Activated T-helper 2 cell treated with anti-CD3 and anti-CD28 coated beads, Interferon-gamma antibody, Interleukin-2, Interleukin-4, amounts not matched to agents 10 μg/mL and 5 μg/mL and 100 μg/mL, durations not matched to agents 14 hours and 24 hours and 36 hours (primary cell): ENCODE data around the gene CLEC20A. TPM values are rescaled to one million over a fixed set of nuclear protein-coding genes. Genes with fewer than 3 reads are reported as not detected.
"Not testable (repeated sequence)": the region's sequence is repeated elsewhere in the genome, so short reads cannot be mapped to it uniquely, and the experiment has no call there.

ENCODE experiments used
- DNase-seq: peaks from one replicate; pipeline ENCODE4 v3.0.0; 2021; ENCODE audit warnings: low spot score
- H3K27ac Mint-ChIP-seq: one replicate; pipeline ENCODE4 v1.8.0; 2021; ENCODE audit warnings: mixed read lengths
- H3K27me3 Mint-ChIP-seq: one replicate; pipeline ENCODE4 v1.8.0; 2021; ENCODE audit warnings: low read depth, mixed read lengths
- H3K36me3 Mint-ChIP-seq: one replicate; pipeline ENCODE4 v1.8.0; 2021; ENCODE audit warnings: low read depth, mixed read lengths
- H3K4me1 Mint-ChIP-seq: one replicate; pipeline ENCODE4 v1.8.0; 2021; ENCODE audit warnings: low read depth, mixed read lengths
- H3K4me3 Mint-ChIP-seq: one replicate; pipeline ENCODE4 v1.8.0; 2021; ENCODE audit warnings: low read depth, mild to moderate bottlenecking, moderate library complexity, mixed read lengths
- H3K9me3 Mint-ChIP-seq: one replicate; pipeline ENCODE4 v1.8.0; 2021; ENCODE audit warnings: mixed read lengths
- intact Hi-C: fragments of 100-400 bp; cut with micrococcal nuclease; formaldehyde crosslinking; loops from one replicate; pipeline ENCODE4 v1.15.1; 2023
- total RNA-seq: library from RNA; stranded (reverse); gene quantifications from 2 replicates; pipeline ENCODE4 v1.2.3, GENCODE V29; 2022

Gene CLEC20A
- total RNA-seq, 1 donor from 2014 or later, result not detected

- Mint-ChIP-seq H3K9me3 (no peaks in the 10 kb centered on the region), H3K27me3 (no peaks in the 10 kb centered on the region), H3K27ac (no peak overlapping the region), H3K4me3 (no peak overlapping the region), H3K4me1 (no peaks in the 10 kb centered on the region), H3K36me3 (no peaks in the 10 kb centered on the region)
- no peak for DNase-seq
- intact Hi-C loops, result no loop called here
These were observed 24.5 kb upstream of the CLEC20A start for GRCh38 chr1:178521241-178521640.

- no peaks in the 10 kb centered on the region for H3K27me3 Mint-ChIP-seq
- DNase-seq, result no peak
These were observed 24.0 kb upstream of the CLEC20A start for GRCh38 chr1:178520803-178521202.

GRCh38 chr1:178518894-178519293 lies 22.1 kb upstream of the CLEC20A start:
- no peaks in the 10 kb centered on the region for H3K4me1 Mint-ChIP-seq
- H3K4me3 Mint-ChIP-seq, result no peak overlapping the region
- no peaks in the 10 kb centered on the region for H3K27me3 Mint-ChIP-seq
- no peak for DNase-seq
- intact Hi-C loops, result no loop called here
- no peaks in the 10 kb centered on the region for H3K9me3 Mint-ChIP-seq
- no peak overlapping the region for H3K27ac Mint-ChIP-seq
- H3K36me3 Mint-ChIP-seq, result no peaks in the 10 kb centered on the region

More at GRCh38 chr1:178520803-178521202, 24.0 kb upstream of the CLEC20A start:
- Mint-ChIP-seq H3K36me3 (no peaks in the 10 kb centered on the region), H3K27ac (no peak overlapping the region), H3K4me1 (no peaks in the 10 kb centered on the region), H3K4me3 (no peak overlapping the region), H3K9me3 (no peaks in the 10 kb centered on the region)
- intact Hi-C loops, result no loop called here

GRCh38 chr1:178516110-178516509 lies 19.3 kb upstream of the CLEC20A start:
- no peak overlapping the region for H3K4me3 Mint-ChIP-seq
- DNase-seq, result no peak
- intact Hi-C loops, result no loop called here
- H3K9me3 Mint-ChIP-seq, result no peaks in the 10 kb centered on the region
- H3K27me3 Mint-ChIP-seq, result no peaks in the 10 kb centered on the region
- no peaks in the 10 kb centered on the region for H3K4me1 Mint-ChIP-seq
- H3K27ac Mint-ChIP-seq, result no peak overlapping the region
- no peaks in the 10 kb centered on the region for H3K36me3 Mint-ChIP-seq

- H3K4me3 Mint-ChIP-seq, result no peak overlapping the region
- H3K27ac Mint-ChIP-seq, result no peak overlapping the region
- no peaks in the 10 kb centered on the region for H3K27me3 Mint-ChIP-seq
- no peaks in the 10 kb centered on the region for H3K36me3 Mint-ChIP-seq
- no peaks in the 10 kb centered on the region for H3K9me3 Mint-ChIP-seq
- H3K4me1 Mint-ChIP-seq, result no peaks in the 10 kb centered on the region
- intact Hi-C loops, result no loop called here
- DNase-seq, result no peak
These were observed 16.7 kb upstream of the CLEC20A start for GRCh38 chr1:178513278-178513983.

GRCh38 chr1:178512566-178513277 lies 16.0 kb upstream of the CLEC20A start, which contains the start of gene TEX35:
TSS of gene TEX35 (plus strand) at chr1:178513109. CDS start at chr1:178513189, 80 bp downstream.
- no peak for DNase-seq
- Mint-ChIP-seq H3K27ac (no peak within 1 kb of the TSS), H3K36me3 (no peaks in the 10 kb centered on the region), H3K9me3 (no peaks in the 10 kb centered on the region), H3K4me3 (no peak within 1 kb of the TSS), H3K4me1 (no peaks in the 10 kb centered on the region), H3K27me3 (no peaks in the 10 kb centered on the region)
- intact Hi-C loops, result no loop called here

- intact Hi-C loops, result no loop called here
- no peaks in the 10 kb centered on the region for H3K36me3 Mint-ChIP-seq
- H3K4me3 Mint-ChIP-seq, result no peak overlapping the region
- H3K4me1 Mint-ChIP-seq, result no peaks in the 10 kb centered on the region
- H3K27me3 Mint-ChIP-seq, result no peaks in the 10 kb centered on the region
- no peaks in the 10 kb centered on the region for H3K9me3 Mint-ChIP-seq
- no peak for DNase-seq
- no peak overlapping the region for H3K27ac Mint-ChIP-seq
These were observed 13.4 kb upstream of the CLEC20A start for GRCh38 chr1:178510155-178510554.

GRCh38 chr1:178509414-178510007 lies 12.7 kb upstream of the CLEC20A start:
- intact Hi-C loops, result no loop called here
- Mint-ChIP-seq H3K4me1 (no peaks in the 10 kb centered on the region), H3K9me3 (no peaks in the 10 kb centered on the region), H3K27me3 (no peaks in the 10 kb centered on the region), H3K36me3 (no peaks in the 10 kb centered on the region), H3K4me3 (no peak overlapping the region), H3K27ac (no peak overlapping the region)
- DNase-seq, result no peak

- Mint-ChIP-seq H3K27me3 (no peaks in the 10 kb centered on the region), H3K36me3 (no peaks in the 10 kb centered on the region), H3K9me3 (no peaks in the 10 kb centered on the region), H3K4me1 (no peaks in the 10 kb centered on the region), H3K27ac (no peak overlapping the region), H3K4me3 (no peak overlapping the region)
- intact Hi-C loops, result no loop called here
- no peak for DNase-seq
These were observed 9.9 kb upstream of the CLEC20A start for GRCh38 chr1:178506669-178507068.

- H3K4me3 Mint-ChIP-seq, result no peak overlapping the region
- H3K9me3 Mint-ChIP-seq, result no peaks in the 10 kb centered on the region
- H3K27me3 Mint-ChIP-seq, result no peaks in the 10 kb centered on the region
- intact Hi-C loops, result no loop called here
- H3K4me1 Mint-ChIP-seq, result no peaks in the 10 kb centered on the region
- no peak for DNase-seq
- H3K27ac Mint-ChIP-seq, result no peak overlapping the region
- H3K36me3 Mint-ChIP-seq, result no peaks in the 10 kb centered on the region
These were observed 9.4 kb upstream of the CLEC20A start for GRCh38 chr1:178506177-178506576.

GRCh38 chr1:178504286-178504685 lies 7.5 kb upstream of the CLEC20A start:
- intact Hi-C loops, result loop anchor here (5.0 kb wide), 1 partner anchor 192 kb away; no protein-coding TSS in a partner anchor
- Mint-ChIP-seq H3K9me3 (no peaks in the 10 kb centered on the region), H3K36me3 (no peaks in the 10 kb centered on the region), H3K27me3 (no peaks in the 10 kb centered on the region), H3K27ac (no peak overlapping the region), H3K4me3 (no peak overlapping the region), H3K4me1 (no peaks in the 10 kb centered on the region)
- no peak for DNase-seq

- Mint-ChIP-seq H3K9me3 (no peaks in the 10 kb centered on the region), H3K27me3 (no peaks in the 10 kb centered on the region), H3K27ac (no peak overlapping the region), H3K4me3 (no peak overlapping the region), H3K4me1 (no peaks in the 10 kb centered on the region), H3K36me3 (no peaks in the 10 kb centered on the region)
- intact Hi-C loops, result loop anchor here (5.0 kb wide), 1 partner anchor 192 kb away; no protein-coding TSS in a partner anchor
- no peak for DNase-seq
These were observed 7.1 kb upstream of the CLEC20A start for GRCh38 chr1:178503849-178504248.

GRCh38 chr1:178503316-178503715 lies 6.6 kb upstream of the CLEC20A start:
- H3K27ac Mint-ChIP-seq, H3K4me1 Mint-ChIP-seq, H3K27me3 Mint-ChIP-seq, H3K4me3 Mint-ChIP-seq, H3K36me3 Mint-ChIP-seq, H3K9me3 Mint-ChIP-seq, DNase-seq: not testable (repeated sequence)
- intact Hi-C loops, result loop anchor here (5.0 kb wide), 1 partner anchor 191 kb away; no protein-coding TSS in a partner anchor
